PC-3 (cell line): ENCODE results near the gene NRCAM. TPM values are rescaled to one million over a fixed set of nuclear protein-coding genes. Genes with fewer than 3 reads are reported as not detected.

Experiments used
- ATAC-seq: fragments of 200-7000 bp; cut with Tn5 transposase; 2 replicates; pipeline ENCODE4 v1.9.1; 2020; ENCODE audit warnings: mild to moderate bottlenecking, moderate library complexity
- BruUV-seq: library from RNA; stranded (reverse); fragments of 400-500 nt; replicated peaks from 2 replicates; lab custom pipeline; 2021; lab: Mats Ljungman, UMichigan
- CTCF ChIA-PET: fragments of 300-600 bp; sonication (Branson Sonifier 250); formaldehyde crosslinking; loops from one replicate; lab custom pipeline; 2022; ENCODE audit warnings: antibody characterized with exemption; lab: Charles Lee
- POLR2A ChIA-PET: fragments of 300-600 bp; sonication (Branson Sonifier 250); formaldehyde crosslinking; loops from one replicate; lab custom pipeline; 2022; ENCODE audit warnings: antibody characterized with exemption; ENCODE audit not compliant: unreplicated experiment; lab: Charles Lee
- DNase-seq: peaks from one replicate; pipeline ENCODE4 v3.0.0-alpha.2; 2015
- H2AFZ ChIP-seq: fragments of 300-600 bp; sonication (generic); 2 replicates; pipeline ENCODE4 v1.6.0; 2016; ENCODE audit warnings: antibody characterized with exemption, low read length
- H3F3A ChIP-seq: fragments of 300-600 bp; sonication (generic); one replicate; pipeline ENCODE4 v1.6.0; 2017; ENCODE audit warnings: antibody characterized with exemption, low read length, control low read depth, mild to moderate bottlenecking; ENCODE audit not compliant: unreplicated experiment
- H3K27ac ChIP-seq: fragments of 300-600 bp; sonication (generic); 2 replicates; pipeline ENCODE4 v1.5.1; 2016; ENCODE audit warnings: mild to moderate bottlenecking, low read length
- H3K27me3 ChIP-seq: fragments of 300-600 bp; sonication (generic); 2 replicates; pipeline ENCODE4 v1.6.1; 2016; ENCODE audit warnings: low read length, mixed read lengths
- H3K36me3 ChIP-seq: fragments of 300-600 bp; sonication (generic); 2 replicates; pipeline ENCODE4 v1.6.1; 2016; ENCODE audit warnings: low read depth, mixed run types, low read length, mixed read lengths
- H3K4me1 ChIP-seq: fragments of 300-600 bp; sonication (generic); 2 replicates; pipeline ENCODE4 v1.5.1; 2016; ENCODE audit warnings: low read length; ENCODE audit not compliant: insufficient read depth
- H3K4me2 ChIP-seq: fragments of 300-600 bp; sonication (generic); 2 replicates; pipeline ENCODE4 v1.6.0; 2016; ENCODE audit warnings: low read length
- H3K4me3 ChIP-seq: fragments of 300-600 bp; sonication (generic); 2 replicates; pipeline ENCODE4 v1.5.1; 2016; ENCODE audit warnings: mild to moderate bottlenecking, low read length, mixed read lengths
- H3K79me2 ChIP-seq: fragments of 300-600 bp; sonication (generic); 2 replicates; pipeline ENCODE4 v1.6.1; 2017; ENCODE audit warnings: low read length, mixed read lengths
- H3K9ac ChIP-seq: fragments of 300-600 bp; sonication (generic); 2 replicates; pipeline ENCODE4 v1.6.0; 2016; ENCODE audit warnings: mild to moderate bottlenecking, low read length
- H3K9me2 ChIP-seq: fragments of 300-600 bp; sonication (generic); replicated peaks from 2 replicates; pipeline ENCODE4 v1.6.1; 2016; ENCODE audit warnings: mixed run types, low read length, mixed read lengths
- H3K9me3 ChIP-seq: fragments of 300-600 bp; sonication (generic); 2 replicates; pipeline ENCODE4 v1.6.1; 2016; ENCODE audit warnings: low read length, mixed read lengths
- H4K20me1 ChIP-seq: fragments of 300-600 bp; sonication (generic); 2 replicates; pipeline ENCODE4 v1.6.1; 2016; ENCODE audit warnings: low read length, mixed read lengths
- EZH2 ChIP-seq: fragments of 300-600 bp; sonication (generic); IDR thresholded peaks from one replicate; pipeline ENCODE4 v1.6.1; 2017; ENCODE audit warnings: antibody characterized with exemption, mild to moderate bottlenecking, low read length; ENCODE audit not compliant: unreplicated experiment
- EZH2phosphoT487 ChIP-seq: fragments of 300-600 bp; sonication (generic); IDR thresholded peaks from 2 replicates; pipeline ENCODE4 v1.6.1; 2018; ENCODE audit warnings: mild to moderate bottlenecking, antibody characterized with exemption, low read length, borderline replicate concordance
- intact Hi-C: fragments of 100-400 bp; cut with micrococcal nuclease; formaldehyde crosslinking; loops from 2 replicates; pipeline ENCODE4 v1.9.0; 2023
- total RNA-seq: library from RNA; depleted of rRNA; stranded (reverse); fragments of >200 nt; gene quantifications from 2 replicates; pipeline ENCODE4 v1.2.3, GENCODE V29; 2014
- TF ChIP-seq, protein P1 (sequence below): fragments of 300-600 bp; sonication (generic); conservative IDR thresholded peaks from 2 replicates; pipeline ENCODE4 v1.5.1; 2017; ENCODE audit warnings: antibody characterized with exemption, low read depth, mild to moderate bottlenecking, low read length

NRCAM gene
- total RNA-seq, 1 experiment from 2014 or later: not detected

DNA sequence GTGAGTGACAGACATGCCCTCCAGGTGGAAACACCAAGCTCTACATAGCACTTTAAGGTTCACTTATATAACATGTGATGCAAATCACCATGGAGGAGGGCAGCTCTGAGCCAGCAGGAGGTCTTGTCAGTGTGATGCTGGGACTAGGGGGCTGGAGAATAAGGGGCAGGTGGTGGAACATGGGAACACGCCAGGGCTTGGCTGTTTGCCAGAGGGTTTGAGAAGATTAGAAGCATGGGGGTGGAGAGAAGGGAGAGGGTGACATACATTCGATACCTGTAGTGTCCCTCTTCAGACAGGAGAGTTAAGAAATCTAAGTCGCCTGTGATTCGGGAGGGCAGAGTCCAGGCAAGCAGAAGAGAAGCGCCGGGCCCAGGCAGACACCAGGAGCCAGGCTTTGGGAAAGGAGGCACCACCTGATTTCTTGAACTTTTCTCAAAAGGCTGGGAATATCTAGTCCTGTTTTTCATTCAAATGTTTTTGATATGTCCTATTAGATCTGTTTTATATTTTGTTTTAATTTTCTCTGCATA lies 309.1 kb downstream of the NRCAM start:
- ChIA-PET POLR2A (no interaction called here), CTCF (no interaction called here)
- no peaks in the 10 kb centered on the region for H3F3A ChIP-seq
- no peaks in the 10 kb centered on the region for H4K20me1 ChIP-seq
- H3K9me2 ChIP-seq: no peaks in the 10 kb centered on the region
- DNase-seq: no peak
- H3K36me3 ChIP-seq: no peaks in the 10 kb centered on the region
- intact Hi-C loops: loop anchor here (2.0 to 5.0 kb wide), 4 partner anchors 130 to 402 kb away; partner anchors contain the start of gene CBLL1
- H3K4me2 ChIP-seq: no peak overlapping the region
- TF ChIP-seq, protein P1, sequence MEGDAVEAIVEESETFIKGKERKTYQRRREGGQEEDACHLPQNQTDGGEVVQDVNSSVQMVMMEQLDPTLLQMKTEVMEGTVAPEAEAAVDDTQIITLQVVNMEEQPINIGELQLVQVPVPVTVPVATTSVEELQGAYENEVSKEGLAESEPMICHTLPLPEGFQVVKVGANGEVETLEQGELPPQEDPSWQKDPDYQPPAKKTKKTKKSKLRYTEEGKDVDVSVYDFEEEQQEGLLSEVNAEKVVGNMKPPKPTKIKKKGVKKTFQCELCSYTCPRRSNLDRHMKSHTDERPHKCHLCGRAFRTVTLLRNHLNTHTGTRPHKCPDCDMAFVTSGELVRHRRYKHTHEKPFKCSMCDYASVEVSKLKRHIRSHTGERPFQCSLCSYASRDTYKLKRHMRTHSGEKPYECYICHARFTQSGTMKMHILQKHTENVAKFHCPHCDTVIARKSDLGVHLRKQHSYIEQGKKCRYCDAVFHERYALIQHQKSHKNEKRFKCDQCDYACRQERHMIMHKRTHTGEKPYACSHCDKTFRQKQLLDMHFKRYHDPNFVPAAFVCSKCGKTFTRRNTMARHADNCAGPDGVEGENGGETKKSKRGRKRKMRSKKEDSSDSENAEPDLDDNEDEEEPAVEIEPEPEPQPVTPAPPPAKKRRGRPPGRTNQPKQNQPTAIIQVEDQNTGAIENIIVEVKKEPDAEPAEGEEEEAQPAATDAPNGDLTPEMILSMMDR: no peak
- no peak for TF ChIP-seq EZH2phosphoT487
- TF ChIP-seq EZH2: no peak
- ATAC-seq: no peak
- H3K27me3 ChIP-seq: peaks cover 28% of the 10 kb centered on the region
- H3K79me2 ChIP-seq: no peaks in the 10 kb centered on the region
- H3K4me3 ChIP-seq: no peak overlapping the region
- no peak overlapping the region for H3K9ac ChIP-seq
- no peak overlapping the region for H3K27ac ChIP-seq
- no peaks in the 10 kb centered on the region for H3K4me1 ChIP-seq
- BruUV-seq: no TSS peak
- H3K9me3 ChIP-seq: no peaks in the 10 kb centered on the region
- no peak overlapping the region for H2AFZ ChIP-seq

DNA sequence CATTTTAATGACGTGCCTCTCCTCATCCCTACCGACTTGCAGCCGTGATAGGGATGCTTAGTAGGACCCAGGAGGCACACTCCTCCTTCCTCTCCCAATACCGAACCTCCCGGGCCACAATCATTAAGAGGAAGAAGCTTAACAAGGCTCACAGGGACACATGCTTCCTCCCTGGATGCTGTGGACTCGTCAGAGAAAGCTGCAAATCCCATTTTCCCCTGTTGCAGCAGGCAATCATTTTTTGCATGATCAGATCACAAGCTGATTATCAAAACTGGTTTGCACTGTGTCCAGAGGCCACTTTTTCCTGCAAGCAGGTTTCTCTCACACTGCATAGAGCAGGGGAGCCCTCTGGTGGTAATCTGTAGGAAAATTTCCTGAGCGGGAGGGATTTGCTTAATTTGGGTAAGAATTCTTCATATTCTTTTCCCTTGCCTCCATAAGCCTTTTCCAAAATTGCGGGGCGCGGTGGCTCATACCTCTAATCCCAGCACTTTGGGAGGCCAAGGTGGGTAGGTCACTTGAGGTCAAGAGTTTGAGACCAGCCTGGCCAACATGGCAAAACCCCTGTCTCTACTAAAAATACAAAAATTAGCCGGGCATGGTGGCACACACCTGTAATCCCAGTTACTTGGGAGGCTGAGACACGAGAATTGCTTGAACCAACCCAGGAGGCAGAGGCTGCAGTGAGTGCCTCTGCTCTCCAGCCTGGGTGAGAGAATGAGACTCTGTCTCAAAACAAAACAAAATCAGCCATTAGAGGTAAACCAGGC lies 310.0 kb downstream of the NRCAM start:
- DNase-seq (peak; percentile 84), ATAC-seq (peak; percentile 83)
- Histone ChIP-seq H3K9ac (no peak overlapping the region), H3K36me3 (no peaks in the 10 kb centered on the region), H3F3A (no peaks in the 10 kb centered on the region), H3K4me2 (peak overlapping the region; percentile 70), H3K4me3 (peak overlapping the region; percentile 51), H3K4me1 (no peaks in the 10 kb centered on the region), H3K27me3 (peaks cover 22% of the 10 kb centered on the region), H3K9me3 (no peaks in the 10 kb centered on the region), H3K27ac (no peak overlapping the region), H2AFZ (peak overlapping the region; percentile 66), H4K20me1 (no peaks in the 10 kb centered on the region), H3K79me2 (no peaks in the 10 kb centered on the region), H3K9me2 (no peaks in the 10 kb centered on the region)
- POLR2A ChIA-PET: no interaction called here
- CTCF ChIA-PET: interaction anchor here (0.5 to 1.6 kb wide), 12 partner anchors 26 to 682 kb away, joined by 3 to 10 read pairs (median 4); partner anchors contain the start of genes COG5 and DUS4L
- no TSS peak for BruUV-seq
- intact Hi-C loops: loop anchor here (1.0 to 5.0 kb wide), 8 partner anchors 32 to 401 kb away; partner anchors contain the start of gene CBLL1
- TF ChIP-seq, protein P1: peak; percentile 88
- TF ChIP-seq EZH2phosphoT487: no peak
